ENCODE data around the gene FAT1. TPM values are rescaled to one million over a fixed set of nuclear protein-coding genes. Genes with fewer than 3 reads are reported as not detected.
"Not testable (repeated sequence)": the region's sequence is repeated elsewhere in the genome, so short reads cannot be mapped to it uniquely, and the experiment has no call there.

Gene FAT1
- total RNA-seq, 2 experiments from 2014 or later, result not detected

- CTCF ChIA-PET, result no interaction called here
Measured at GRCh38 chr4:186760576-186760975, 36.9 kb upstream of the FAT1 start.

DNA sequence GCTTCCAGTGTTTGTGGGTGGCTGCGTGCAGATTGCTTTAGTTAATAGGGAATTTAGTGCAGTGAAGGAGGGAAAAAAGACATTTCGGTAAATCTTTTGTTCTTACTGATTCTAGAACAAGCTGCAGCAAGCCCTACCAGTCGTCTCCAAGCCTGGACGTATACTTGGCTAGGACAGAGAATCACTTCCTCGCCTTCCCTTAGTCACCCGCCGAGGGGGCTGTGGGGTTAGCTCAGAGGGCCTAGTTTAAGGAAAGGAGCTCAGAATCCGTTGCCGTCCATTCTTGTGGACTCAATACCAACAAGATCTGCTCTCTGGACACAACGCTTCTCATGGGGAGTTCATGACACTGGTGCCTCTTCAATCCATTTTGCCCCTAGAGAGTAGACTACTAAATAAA is 36.3 kb upstream of the FAT1 start:
- ChIA-PET CTCF (no interaction called here), POLR2A (no interaction called here)
- Mint-ChIP-seq H3K4me3 (no peak overlapping the region), H3K36me3 (no peaks in the 10 kb centered on the region), H3K27ac (no peak overlapping the region), H3K4me1 (ENCODE audit: low read depth) (no peaks in the 10 kb centered on the region), H3K27me3 (no peaks in the 10 kb centered on the region), H3K9me3 (peaks cover 8% of the 10 kb centered on the region)
- DNase-seq, result no peak
- intact Hi-C loops (cut with micrococcal nuclease), result no loop called here

More at GRCh38 chr4:186760576-186760975, 36.9 kb upstream of the FAT1 start:
- no peak for DNase-seq
- Mint-ChIP-seq H3K27ac (no peak overlapping the region), H3K27me3 (no peaks in the 10 kb centered on the region), H3K9me3 (peaks cover 8% of the 10 kb centered on the region), H3K36me3 (no peaks in the 10 kb centered on the region), H3K4me1 (ENCODE audit: low read depth) (no peaks in the 10 kb centered on the region), H3K4me3 (no peak overlapping the region)
- POLR2A ChIA-PET, result no interaction called here
- intact Hi-C loops (cut with micrococcal nuclease), result no loop called here

DNA sequence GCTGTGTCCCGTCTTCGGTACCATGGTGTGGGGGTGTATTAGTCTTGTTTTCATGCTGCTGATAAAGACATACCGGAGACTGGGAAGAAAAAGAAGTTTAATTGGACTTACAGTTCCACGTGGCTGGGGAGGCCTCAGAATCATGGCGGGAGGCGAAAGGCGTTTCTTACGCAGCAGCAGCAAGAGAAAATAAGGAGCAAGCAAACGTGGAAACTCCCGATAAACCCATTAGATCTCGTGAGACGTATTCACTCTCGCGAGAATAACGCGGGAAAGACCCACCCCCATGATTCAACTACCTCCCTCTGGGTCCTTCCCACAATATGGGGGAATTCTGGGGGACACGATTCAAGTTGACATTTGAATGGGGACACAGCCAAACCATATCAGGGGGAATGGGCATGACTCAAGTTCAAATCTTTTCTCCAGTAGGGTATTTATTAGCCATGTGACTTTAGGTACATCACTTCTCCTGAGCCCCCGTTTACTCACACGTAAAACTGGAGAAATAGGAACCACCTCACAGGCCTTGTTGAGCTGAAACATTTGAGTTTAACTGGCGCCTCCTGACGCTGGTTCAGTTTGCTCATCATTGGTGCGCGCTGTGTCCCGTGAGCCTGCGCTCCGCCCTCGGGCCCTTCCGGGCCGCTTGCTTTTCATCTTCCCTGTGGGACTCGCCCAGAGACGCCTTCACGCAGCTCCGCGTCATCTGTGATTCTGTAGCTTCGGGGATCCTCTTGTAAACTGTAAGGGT is 35.5 kb upstream of the FAT1 start:
- DNase-seq, result no peak
- Mint-ChIP-seq H3K27ac (no peak overlapping the region), H3K27me3 (no peaks in the 10 kb centered on the region), H3K4me1 (ENCODE audit: low read depth) (no peaks in the 10 kb centered on the region), H3K9me3 (peaks cover 8% of the 10 kb centered on the region), H3K4me3 (no peak overlapping the region), H3K36me3 (no peaks in the 10 kb centered on the region)
- ChIA-PET POLR2A (no interaction called here), CTCF (no interaction called here)
- intact Hi-C loops (cut with micrococcal nuclease), result no loop called here

DNA sequence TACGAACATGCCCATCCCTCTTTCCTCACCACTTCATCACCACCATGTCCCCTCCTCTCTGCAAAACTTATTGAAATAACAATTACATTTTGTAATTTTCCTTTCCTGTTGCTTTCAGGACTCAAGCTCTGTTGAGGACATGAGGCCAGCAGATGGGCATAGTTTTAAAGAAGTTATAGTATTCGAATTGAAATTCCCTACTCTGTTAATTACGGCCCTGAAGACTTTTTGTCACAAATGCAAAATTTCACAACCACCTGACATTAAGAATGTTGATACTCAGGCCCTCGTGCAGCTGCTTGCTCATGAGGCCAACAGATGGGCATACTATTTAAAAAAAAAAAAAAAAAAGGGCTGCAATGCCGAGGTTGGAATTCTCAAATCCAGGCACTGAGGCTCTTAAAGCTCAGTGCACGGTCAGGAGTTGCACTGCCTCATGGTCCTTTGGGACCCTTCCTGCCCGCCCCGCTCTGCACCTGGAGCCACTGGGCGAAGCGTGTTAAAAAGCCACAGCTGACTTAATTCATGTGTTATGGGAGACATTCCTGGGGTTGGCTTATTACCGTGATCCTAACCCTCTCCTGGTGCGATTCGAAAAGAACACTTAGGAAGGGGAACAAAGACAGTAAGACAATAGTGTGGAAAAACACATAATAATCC is 34.2 kb upstream of the FAT1 start:
- Mint-ChIP-seq H3K27ac (no peak overlapping the region), H3K4me3 (no peak overlapping the region), H3K9me3 (peaks cover 6% of the 10 kb centered on the region), H3K4me1 (ENCODE audit: low read depth) (no peaks in the 10 kb centered on the region), H3K36me3 (no peaks in the 10 kb centered on the region), H3K27me3 (no peaks in the 10 kb centered on the region)
- intact Hi-C loops (cut with micrococcal nuclease), result no loop called here
- DNase-seq, result no peak
- CTCF ChIA-PET, result no interaction called here
- POLR2A ChIA-PET, result no interaction called here

DNA sequence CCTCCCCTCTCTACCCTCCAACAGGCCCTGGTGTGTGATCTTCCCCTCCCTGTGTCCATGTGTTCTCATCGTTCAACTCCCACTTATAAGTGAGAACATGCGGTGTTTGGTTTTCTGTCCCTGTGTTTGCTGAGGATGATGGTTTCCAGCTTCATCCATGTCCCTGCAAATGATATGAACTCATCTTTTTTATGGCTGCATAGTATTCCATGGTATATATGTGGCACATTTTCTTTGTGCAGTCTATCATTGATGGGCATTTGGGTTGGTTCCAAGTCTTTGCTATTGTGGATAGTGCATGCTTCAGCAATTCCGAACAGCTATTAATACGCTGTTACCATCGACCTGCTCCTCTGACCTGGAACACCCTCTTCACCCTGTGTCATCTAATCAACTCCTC is 32.9 kb upstream of the FAT1 start:
- CTCF ChIA-PET; H3K27me3 Mint-ChIP-seq; POLR2A ChIA-PET; H3K9me3 Mint-ChIP-seq; H3K36me3 Mint-ChIP-seq; intact Hi-C loops (cut with micrococcal nuclease); H3K27ac Mint-ChIP-seq; H3K4me1 Mint-ChIP-seq (ENCODE audit: low read depth); DNase-seq; H3K4me3 Mint-ChIP-seq: not testable (repeated sequence)

- no peak overlapping the region for H3K27ac Mint-ChIP-seq
- ChIA-PET CTCF (no interaction called here), POLR2A (no interaction called here)
- intact Hi-C loops (cut with micrococcal nuclease), result no loop called here
- no peaks in the 10 kb centered on the region for H3K36me3 Mint-ChIP-seq
- peaks cover 6% of the 10 kb centered on the region for H3K9me3 Mint-ChIP-seq
- no peaks in the 10 kb centered on the region for H3K4me1 Mint-ChIP-seq (ENCODE audit: low read depth)
- no peaks in the 10 kb centered on the region for H3K27me3 Mint-ChIP-seq
- no peak for DNase-seq
- no peak overlapping the region for H3K4me3 Mint-ChIP-seq
Measured at GRCh38 chr4:186755550-186756519, 32.2 kb upstream of the FAT1 start.

DNA sequence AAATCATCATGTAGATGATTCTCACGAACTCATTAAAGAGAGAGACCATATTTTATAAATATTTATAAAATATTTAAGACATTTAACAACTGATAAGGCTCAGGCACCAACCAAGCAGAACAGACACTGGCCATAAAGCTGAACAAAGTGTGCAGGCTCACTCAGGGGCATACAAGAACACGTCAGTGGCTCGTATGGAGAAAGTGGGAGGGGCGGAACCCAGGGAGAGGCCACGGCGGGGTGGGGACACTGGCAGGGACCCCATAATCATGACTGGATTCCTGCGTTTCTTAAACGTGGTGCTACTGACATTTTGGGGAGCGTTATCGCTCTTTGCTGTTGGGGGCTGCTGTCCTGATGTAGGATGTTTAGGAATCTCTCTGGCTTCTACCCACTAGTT is 31.3 kb upstream of the FAT1 start:
- Mint-ChIP-seq H3K27ac (no peak overlapping the region), H3K27me3 (no peaks in the 10 kb centered on the region), H3K9me3 (peaks cover 6% of the 10 kb centered on the region), H3K36me3 (no peaks in the 10 kb centered on the region), H3K4me1 (ENCODE audit: low read depth) (no peaks in the 10 kb centered on the region), H3K4me3 (no peak overlapping the region)
- ChIA-PET CTCF (no interaction called here), POLR2A (no interaction called here)
- no peak for DNase-seq
- intact Hi-C loops (cut with micrococcal nuclease), result no loop called here

GRCh38 chr4:186752325-186752724 is 28.7 kb upstream of the FAT1 start:
- no peak overlapping the region for H3K27ac Mint-ChIP-seq
- H3K9me3 Mint-ChIP-seq, result no peaks in the 10 kb centered on the region
- H3K36me3 Mint-ChIP-seq, result no peaks in the 10 kb centered on the region
- intact Hi-C loops (cut with micrococcal nuclease), result no loop called here
- ChIA-PET POLR2A (no interaction called here), CTCF (interaction anchor here (1.1 kb wide), 1 partner anchor 29 kb away, joined by 3 read pairs; the partner anchor contains the start of gene FAT1)
- no peaks in the 10 kb centered on the region for H3K27me3 Mint-ChIP-seq
- no peak overlapping the region for H3K4me3 Mint-ChIP-seq
- DNase-seq, result no peak
- H3K4me1 Mint-ChIP-seq (ENCODE audit: low read depth), result no peaks in the 10 kb centered on the region

DNA sequence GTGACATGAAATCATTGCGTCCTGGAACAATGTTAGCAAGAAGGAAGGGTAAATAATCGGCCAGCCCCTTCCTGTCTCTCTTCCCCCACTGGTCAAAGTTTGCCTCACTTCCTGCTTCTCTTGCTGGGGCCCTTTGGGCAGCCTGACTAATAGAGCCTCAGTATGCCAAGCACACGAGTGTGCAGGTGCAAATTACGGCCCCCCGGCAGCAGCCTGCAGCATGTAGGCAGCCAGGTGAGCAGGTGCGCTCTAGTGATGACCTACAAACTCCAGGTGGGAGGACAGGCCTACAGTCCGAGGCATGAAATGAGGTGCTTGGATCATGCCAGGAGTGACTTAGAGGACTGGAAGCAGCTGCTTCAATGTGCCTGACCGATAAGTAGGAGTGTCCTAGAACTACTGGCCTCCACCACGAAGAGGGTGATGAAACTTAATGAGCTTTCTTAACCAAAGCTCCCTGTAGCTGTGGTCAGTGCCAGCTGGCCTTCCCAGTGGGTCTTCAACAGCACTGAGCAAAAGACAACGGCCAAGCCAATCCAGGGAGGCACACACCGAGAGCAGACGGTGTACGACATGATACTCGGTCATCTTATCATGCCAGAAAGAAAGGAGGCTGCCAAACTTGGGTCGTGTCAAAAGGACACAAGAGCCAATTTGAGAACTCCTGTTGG is 26.1 kb upstream of the FAT1 start:
- POLR2A ChIA-PET, result no interaction called here
- CTCF ChIA-PET, result no interaction called here

DNA sequence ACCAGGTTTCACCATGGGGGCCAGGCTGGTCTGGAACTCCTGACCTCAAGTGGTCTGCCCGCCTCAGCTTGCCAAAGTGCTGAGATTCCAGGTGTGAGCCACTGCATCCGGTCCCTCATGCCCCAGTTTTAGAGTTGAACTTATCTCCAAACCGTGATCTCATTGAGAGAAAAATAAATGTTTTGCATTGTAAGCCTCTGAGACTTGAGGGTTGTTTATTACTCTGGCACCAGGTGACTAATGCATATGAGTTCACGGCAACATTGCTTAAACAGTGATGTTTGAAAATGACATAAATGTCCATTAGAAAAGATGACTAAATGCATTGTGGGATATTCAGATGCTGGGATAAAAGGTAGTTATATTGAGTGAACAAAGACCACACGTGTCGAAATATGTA is 22.9 kb upstream of the FAT1 start:
- no peak for DNase-seq
- ChIA-PET POLR2A (no interaction called here), CTCF (no interaction called here)
- Mint-ChIP-seq H3K9me3 (peaks cover 2% of the 10 kb centered on the region), H3K27ac (no peak overlapping the region), H3K4me1 (ENCODE audit: low read depth) (no peaks in the 10 kb centered on the region), H3K36me3 (no peaks in the 10 kb centered on the region), H3K27me3 (no peaks in the 10 kb centered on the region), H3K4me3 (no peak overlapping the region)
- intact Hi-C loops (cut with micrococcal nuclease), result no loop called here

More for the DNA sequence above, 26.1 kb upstream of the FAT1 start:
- Mint-ChIP-seq H3K4me1 (ENCODE audit: low read depth) (no peaks in the 10 kb centered on the region), H3K9me3 (peaks cover 2% of the 10 kb centered on the region), H3K4me3 (no peak overlapping the region), H3K27me3 (no peaks in the 10 kb centered on the region), H3K27ac (no peak overlapping the region), H3K36me3 (no peaks in the 10 kb centered on the region)
- DNase-seq, result no peak
- intact Hi-C loops (cut with micrococcal nuclease), result no loop called here

DNA sequence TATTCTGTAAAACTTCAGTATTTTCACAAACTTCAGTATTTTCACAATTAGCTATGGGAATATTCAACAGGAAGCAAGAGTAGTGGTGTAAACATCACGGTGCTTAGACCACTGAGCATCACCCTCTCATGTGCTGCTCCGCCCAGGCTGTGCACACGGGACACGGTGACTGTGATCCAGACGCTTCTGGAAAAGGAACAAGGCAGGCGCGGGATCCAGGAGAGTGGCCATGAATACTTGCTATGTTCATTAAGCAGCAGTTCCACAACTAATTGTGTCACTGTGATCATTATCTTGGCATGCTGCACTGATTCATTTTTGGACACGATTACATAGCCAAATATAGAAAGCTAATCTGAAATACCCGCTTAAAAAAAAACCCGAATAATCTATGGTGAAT is 19.6 kb upstream of the FAT1 start:
- no peak for DNase-seq
- H3K4me3 Mint-ChIP-seq, result no peak overlapping the region
- ChIA-PET CTCF (no interaction called here), POLR2A (no interaction called here)
- intact Hi-C loops (cut with micrococcal nuclease), result no loop called here
- H3K4me1 Mint-ChIP-seq (ENCODE audit: low read depth), result no peaks in the 10 kb centered on the region
- no peaks in the 10 kb centered on the region for H3K27me3 Mint-ChIP-seq
- H3K27ac Mint-ChIP-seq, result no peak overlapping the region
- peaks cover 2% of the 10 kb centered on the region for H3K9me3 Mint-ChIP-seq
- no peaks in the 10 kb centered on the region for H3K36me3 Mint-ChIP-seq

GRCh38 chr4:186740822-186741221 is 17.2 kb upstream of the FAT1 start:
- H3K27me3 Mint-ChIP-seq, result peaks cover 1% of the 10 kb centered on the region
- no peaks in the 10 kb centered on the region for H3K4me1 Mint-ChIP-seq (ENCODE audit: low read depth)
- peaks cover 5% of the 10 kb centered on the region for H3K9me3 Mint-ChIP-seq
- intact Hi-C loops (cut with micrococcal nuclease), result no loop called here
- no peaks in the 10 kb centered on the region for H3K36me3 Mint-ChIP-seq
- H3K4me3 Mint-ChIP-seq, result no peak overlapping the region
- DNase-seq, result no peak
- POLR2A ChIA-PET, result no interaction called here
- H3K27ac Mint-ChIP-seq, result no peak overlapping the region
- CTCF ChIA-PET, result no interaction called here
